Activated T-helper 1 cell treated with Interleukin-2 at 50 U/mL for 16 hours (primary cell): ENCODE data around the gene ZBED4.

Experiments
- DNase-seq: peaks from one replicate; pipeline ENCODE4 v3.0.0-alpha.2; 2020; ENCODE audit warnings: low read depth

ZBED4 gene

DNA sequence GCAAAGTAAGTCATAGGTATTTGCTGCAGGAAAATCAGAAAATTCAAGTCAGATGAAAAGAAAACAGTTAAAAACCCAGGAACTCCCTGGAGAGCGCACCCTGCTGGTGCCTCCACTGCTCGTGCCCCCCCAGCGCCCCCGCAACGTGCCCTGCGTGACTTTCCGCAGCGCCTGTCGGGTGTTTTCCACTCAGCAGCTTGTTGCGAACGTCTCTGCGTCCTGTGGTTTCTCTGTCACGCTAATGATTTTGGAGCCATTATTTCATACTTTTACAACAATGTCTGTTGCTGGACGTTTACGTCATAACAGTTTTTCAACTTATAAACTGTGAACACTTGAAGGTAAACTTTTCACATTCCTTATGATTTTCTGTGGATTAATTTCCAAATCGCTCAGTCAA lies 69.8 kb downstream of the ZBED4 start:
- no peak for DNase-seq

DNA sequence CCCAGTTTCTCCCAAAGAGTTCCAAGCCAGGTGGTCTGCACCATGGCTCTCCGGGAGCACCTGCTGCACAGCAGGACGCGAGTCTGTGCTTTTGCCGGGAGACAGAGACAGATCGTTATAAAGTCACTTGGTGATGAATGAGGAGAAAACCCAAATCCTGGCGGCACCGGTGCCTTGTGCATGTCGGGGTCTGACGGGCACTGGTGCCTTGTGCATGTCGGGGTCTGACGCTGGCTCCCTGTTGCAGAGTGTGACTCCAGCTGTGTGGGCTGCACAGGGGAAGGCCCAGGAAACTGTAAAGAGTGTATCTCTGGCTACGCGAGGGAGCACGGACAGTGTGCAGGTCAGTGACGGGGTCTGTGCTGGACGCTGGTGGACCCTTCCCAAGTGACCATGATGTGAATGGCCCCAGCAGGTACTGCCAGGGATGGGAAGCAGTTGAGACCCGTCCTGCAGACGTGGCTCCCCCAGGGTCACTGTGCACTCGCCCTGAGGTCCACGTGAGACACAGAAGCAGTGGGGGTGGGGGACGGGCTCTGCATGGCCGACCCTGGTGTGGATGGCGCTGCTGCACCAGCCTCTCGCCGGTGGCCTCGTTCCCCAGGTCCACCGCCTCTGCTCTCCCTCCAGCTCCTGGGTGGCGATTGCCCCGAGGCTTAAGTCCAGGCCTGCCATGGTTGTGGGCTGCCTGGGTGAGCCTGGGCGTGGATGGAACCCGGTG lies 70.6 kb downstream of the ZBED4 start:
- DNase-seq, result no peak

DNA sequence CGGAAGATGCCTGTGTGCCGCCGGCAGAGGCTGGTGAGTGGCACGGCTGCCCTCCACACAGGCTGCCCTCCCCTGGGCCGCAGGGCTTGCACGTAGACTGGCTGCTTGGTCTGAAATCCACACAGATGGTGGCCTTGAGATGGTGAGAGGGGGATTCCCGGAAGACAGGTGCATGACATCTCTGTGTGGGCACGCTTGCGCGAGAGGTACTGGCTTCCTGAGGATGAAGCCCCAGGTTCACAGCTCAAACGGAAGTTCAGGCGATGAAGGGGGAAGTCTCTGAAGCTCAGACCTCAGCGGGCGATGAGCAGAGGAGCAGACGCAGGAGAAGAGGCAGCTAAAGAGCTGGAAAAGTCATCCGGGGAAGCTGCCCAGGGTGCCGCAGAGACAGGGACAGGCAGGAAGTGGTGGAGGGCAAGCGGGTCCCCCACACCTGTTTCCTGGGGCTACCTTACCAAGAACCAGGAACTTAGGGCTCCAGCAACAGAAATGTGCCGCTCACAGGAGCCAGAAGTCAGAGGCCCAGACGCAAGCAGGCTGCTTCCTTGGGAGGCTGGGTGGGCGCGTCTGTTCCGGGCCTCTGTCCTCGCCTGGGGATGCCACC lies 72.0 kb downstream of the ZBED4 start:
- peak; percentile 60 for DNase-seq

DNA sequence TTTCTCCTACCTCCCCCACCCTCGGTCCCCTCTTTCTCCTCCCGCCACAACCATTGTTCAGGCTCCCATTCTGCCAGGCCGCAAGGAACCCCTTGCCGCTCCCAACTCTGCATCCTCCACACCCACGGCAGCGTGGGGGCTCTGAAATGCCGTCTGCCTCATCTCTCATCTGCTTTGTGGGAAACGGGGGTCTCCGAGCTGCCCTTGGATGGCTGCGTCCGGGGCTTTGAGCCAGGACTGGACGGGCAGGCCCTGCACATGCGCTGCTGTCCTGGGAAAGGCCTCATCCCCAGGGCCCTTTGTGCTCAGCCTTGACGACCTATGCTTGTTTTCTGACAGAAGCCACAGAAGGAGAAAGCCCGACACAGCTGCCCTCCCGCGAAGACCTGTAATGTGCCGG lies 73.3 kb downstream of the ZBED4 start:
- no peak for DNase-seq

DNA sequence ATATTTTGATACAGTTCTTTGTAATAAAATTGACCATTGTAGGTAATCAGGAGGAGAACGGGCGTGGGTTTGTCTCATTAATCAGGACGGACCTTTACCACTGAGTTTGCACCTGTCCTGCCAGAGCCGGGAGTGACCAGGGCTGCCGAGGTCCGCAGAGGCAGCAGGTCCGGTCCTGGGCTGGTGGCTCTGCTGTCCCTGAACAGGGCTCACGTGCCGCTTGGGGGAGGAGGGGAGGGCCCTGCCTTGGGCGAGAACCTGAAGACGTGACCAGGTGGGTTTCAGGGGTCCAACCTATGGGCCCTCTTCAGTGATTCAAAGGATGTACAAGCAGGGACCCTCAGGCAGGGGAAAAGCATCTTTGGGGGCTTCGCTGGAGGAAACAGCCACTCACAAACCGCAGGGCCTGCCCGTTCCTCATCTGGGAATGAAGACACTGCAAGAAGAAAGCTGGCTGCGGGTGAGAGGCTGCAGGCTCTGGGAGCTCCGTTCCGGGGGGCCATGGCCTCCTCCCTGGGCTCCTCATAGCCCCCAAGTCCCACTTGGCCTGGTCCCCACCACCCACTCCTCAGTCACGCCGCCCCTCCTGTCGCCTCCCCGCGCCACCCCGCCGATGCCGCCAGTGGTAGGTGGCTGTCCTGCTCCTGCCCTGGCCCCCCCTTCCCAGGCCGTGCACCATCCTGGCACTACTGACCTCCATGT lies 74.0 kb downstream of the ZBED4 start:
- no peak for DNase-seq

DNA sequence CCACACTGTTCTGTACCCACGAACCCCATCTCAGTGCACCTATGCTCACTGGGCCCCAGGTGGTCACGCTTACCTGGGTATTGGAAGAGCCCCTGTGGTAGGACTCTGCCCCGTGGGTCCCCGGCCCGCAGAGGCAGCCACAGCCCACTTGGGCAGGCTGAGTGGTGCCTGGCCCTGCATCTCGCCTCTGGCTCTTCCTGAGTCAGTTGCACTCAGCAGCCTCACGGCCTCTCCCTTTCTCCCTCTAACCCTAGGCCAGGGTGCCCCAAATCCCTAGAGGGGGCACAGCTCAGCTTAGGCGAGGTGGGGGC lies 74.5 kb downstream of the ZBED4 start:
- no peak for DNase-seq

DNA sequence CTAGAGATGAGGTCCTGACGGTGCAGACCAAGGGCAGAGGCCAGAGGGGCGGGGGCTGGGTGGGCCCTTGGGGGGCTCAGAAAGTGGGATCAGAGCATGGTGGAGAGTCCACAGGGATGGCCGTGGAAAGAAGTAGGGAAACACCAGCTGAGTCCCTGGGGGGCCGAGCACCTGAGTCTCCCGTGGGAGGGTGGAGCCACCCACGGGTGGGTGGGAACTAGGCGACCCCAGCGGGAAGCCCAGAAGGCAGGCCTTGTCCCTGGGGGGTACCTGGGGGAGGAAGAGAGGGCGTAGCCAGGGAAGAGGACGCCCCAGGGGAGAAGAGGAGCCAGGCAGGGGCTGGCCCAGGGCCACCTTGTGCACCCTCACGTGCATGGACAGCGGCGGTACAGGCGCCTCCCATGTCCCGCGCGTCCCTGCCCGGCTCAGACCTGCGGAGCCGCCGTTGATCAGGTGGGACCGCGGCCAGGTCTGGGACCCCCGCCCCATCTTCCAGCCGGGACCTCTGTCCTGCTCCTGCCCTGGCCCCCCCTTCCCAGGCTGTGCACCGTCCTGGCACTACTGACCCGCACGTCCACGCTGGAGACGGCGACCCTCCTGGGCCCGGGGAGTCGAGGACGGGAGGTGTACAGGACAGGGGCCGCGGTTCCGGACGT lies 75.0 kb downstream of the ZBED4 start:
- no peak for DNase-seq

DNA sequence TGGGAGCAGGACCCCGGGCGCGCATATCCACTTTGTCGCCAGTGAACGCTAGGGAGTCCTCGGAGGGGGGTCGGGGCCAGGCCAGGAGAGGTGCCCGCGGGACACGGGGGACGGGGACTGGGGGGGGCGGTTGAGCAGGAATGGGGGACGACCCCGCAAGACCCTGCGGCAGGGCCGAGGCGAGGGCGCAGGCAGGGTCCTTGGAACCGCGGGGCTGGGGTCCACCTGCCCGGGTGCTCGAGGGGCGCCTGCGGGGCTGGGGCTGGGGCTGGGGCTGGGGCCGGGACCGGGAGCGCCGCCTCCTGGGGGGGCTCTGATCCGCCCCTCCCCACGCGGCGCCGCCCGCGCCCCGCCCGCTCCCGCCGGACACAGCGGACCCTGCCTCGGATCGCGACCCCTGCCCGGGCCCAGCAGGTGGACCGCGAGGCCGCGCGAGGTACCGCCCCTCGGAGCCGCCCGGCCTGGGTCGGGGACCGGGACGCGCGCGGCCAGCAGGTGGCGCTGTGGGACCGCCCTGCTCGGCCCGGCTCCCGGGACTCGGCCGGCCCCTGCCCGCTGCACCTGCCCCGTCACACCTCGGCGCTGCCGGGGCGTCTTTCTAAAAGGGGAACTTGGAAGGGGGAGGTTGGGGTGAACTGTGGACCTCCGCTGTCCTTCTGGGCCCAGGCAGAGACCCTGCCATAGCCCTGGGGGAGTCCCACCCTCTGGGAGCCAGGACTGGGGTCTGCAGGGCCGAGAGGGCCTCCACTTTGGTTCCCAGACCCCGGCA lies 75.8 kb downstream of the ZBED4 start:
- peak; percentile 72 for DNase-seq

DNA sequence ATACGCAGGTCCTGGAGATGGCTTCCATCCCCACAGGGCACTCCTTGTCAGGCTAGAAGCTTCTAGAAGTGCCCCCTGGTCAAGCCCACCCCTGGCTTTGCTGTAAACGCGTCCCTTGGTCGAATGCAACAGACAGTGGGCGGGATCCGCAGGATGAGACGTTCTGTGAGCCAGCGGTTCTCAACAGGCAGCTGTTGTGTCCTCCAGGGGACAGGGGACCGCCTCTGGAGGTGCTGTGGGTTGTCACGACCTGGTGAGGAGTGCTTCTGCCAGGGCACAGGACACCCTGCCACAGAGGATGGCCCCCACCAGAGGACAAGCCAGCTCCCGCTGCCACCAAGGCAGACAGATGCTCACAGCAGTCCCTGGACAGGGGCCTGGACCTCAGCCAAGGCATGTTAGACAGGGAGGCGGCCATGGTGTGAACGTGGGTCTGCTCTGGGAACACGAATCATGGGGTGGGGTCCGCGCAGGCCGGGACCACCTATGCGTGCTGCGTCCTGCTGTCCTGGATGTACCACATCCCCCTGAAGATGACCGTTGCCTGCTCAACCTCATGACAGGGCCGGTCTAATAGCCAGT lies 76.4 kb downstream of the ZBED4 start:
- no peak for DNase-seq

DNA sequence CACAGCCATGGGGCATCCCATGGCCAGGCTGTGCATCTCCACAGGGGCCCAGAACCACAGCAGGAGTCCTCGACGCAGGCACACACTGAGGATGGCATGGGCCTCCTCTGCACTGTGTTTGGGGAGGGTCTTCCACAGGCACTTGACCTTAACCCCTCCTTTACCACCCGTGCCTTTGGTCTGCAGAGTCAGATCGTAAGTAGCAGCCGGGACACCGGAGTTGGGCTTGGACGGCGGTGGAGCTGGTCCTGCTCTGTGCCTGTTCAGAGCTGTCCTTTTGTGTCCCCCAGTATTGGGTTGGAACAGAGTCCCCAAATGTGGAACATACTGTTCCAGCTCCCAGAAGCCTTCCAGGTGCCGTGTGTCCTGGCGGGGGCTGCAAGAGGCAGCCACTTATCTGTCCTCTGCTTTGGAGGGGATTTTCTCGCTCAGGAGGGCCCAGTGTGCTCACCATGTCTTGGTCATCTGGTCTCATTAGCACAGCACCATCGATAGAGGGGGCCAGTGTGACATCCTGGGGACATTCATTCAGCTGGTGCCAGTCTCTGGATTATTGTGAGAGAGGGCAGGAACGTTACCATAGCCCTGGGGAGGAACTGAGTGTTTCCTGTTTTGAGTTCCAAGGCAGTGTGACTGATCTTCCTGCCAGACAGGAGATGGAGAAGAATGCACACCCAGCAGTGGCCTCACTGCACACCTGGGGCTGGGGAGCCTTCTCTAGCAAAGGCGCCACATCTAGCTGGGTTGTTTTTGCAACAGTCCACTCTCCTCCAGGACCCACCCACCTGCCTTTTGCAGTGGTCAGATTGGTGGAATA lies 77.2 kb downstream of the ZBED4 start:
- no peak for DNase-seq

DNA sequence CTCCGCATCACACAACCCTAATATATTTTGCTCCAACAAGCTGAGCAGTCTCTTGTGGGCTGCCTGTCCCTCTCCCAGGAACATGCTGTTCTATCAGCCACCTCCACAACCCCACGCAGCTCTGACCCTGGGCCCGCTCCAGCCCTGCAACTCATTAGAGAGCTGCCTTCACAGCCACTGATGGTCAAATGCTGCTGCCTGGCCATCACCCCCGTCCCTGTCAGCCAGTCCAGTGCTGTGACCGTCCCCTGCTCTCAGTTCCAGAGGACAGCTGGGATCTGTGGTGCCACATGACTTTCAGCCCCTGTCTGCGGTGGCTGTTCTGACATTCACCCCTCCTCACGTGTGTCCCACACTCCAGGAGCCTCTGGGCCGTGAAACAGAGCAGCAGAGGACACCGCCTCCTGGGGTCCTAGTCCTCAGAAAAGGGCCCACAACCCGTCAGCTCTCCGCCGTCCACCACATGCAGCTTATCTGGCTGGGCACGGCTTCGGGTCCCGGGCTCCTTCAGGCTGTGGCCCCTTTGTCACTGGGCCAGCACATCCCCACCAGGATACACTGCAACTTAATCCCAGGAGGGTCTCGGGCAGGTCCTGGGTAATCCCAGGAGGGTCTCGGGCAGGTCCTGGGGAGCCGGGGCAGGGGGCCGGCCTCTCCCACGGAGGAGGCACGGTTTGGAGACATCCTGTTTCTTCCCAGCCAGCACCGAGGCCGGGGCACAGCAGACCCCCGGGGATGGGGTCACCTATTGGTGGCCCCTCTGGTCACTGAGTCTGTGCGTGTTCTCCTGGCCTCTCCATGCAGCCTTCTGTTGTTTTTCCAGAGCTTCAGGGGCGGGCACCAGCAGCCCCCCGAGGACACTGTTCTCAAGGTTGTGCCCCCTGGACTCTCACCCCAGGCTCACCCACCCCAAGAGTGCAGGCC lies 79.9 kb downstream of the ZBED4 start:
- DNase-seq, result no peak

DNA sequence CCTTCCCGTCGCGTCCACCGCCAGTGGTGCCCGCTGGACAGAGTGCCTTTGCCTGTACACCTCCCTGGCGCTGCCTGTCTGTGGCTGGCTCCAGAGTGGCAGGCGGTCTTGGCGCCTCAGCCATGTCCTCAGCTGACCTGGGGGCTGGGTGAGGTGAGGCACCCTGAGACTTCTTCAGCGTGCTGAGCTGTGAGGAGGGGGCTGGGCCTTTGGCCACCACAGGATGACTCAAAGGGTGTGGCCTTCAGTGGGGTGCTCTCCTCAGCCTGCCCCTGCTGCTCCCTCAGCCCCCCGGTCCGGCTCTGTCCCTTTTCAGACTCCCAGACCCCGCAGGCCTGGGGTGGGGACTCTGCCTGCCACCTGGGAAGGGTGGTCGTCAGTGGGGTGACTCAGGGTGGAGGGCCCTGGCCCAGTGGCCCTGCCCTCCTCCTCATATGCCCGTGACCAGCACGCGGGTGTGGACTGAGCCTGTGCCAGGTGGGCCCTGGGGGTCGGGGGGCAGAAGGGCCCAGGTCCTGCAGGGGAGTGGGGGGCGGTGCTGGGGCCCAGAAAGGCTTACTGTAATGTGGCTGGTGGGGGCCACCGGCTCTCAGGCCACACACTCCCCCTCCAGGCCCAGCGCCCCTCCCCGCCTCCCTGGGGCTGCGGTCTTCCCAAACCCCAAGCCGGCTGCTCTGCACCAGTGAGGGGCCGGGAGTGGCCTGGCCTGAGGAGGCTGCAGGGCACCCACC lies 80.7 kb downstream of the ZBED4 start:
- no peak for DNase-seq

DNA sequence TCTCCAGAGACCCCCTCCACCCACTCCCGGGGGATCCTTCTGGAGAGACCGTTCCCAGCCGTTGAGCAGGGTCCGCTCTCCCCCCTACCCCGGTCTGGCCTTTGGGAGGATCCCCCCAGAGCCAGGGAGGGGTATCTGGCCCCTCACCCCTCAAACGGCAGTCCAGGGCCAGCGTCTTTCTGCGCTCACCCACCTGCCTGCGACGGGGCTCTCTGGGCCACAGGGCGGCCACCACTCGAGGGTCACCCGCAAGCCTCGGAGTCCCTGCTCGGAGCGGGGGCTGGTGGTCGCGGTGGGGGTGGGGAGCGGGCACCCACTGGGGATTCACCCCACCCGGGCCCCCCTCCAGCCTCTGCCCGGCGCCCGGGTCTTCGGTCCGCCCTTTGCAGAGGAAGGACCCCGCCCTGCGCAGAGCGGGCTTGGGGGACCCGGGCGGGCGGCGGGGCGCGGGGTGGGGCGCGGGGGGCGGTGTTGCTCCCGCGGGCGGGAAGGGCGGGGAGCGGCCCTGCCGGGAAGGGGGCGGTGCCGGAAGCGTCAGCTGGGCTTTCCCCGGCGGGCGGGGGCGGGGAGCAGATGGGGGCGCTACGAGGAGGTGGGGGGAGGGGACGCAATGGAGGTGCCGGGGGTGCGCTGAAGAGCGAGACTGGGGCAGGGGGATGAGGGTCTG lies 81.4 kb downstream of the ZBED4 start:
- peak; percentile 73 for DNase-seq

DNA sequence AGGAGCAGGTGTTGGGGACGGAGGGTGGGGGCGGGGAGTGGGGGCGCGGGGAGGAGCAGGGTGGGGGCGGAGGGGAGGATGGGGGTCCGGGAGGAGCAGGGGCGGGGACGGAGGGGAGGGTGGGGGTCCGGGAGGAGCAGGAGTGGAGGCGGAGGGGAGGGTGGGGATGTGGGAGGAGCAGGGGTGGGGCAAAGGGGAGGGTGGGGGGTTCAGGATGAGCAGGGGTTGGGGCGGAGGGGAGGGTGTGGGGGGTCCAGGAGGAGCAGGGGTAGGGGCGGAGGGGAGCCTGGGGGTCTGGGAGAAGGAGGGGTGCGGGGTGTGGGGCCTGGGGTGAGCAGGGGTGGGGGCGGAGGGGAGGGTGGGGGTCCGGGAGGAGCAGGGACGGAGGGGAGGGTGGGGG lies 81.9 kb downstream of the ZBED4 start:
- DNase-seq, result no peak

DNA sequence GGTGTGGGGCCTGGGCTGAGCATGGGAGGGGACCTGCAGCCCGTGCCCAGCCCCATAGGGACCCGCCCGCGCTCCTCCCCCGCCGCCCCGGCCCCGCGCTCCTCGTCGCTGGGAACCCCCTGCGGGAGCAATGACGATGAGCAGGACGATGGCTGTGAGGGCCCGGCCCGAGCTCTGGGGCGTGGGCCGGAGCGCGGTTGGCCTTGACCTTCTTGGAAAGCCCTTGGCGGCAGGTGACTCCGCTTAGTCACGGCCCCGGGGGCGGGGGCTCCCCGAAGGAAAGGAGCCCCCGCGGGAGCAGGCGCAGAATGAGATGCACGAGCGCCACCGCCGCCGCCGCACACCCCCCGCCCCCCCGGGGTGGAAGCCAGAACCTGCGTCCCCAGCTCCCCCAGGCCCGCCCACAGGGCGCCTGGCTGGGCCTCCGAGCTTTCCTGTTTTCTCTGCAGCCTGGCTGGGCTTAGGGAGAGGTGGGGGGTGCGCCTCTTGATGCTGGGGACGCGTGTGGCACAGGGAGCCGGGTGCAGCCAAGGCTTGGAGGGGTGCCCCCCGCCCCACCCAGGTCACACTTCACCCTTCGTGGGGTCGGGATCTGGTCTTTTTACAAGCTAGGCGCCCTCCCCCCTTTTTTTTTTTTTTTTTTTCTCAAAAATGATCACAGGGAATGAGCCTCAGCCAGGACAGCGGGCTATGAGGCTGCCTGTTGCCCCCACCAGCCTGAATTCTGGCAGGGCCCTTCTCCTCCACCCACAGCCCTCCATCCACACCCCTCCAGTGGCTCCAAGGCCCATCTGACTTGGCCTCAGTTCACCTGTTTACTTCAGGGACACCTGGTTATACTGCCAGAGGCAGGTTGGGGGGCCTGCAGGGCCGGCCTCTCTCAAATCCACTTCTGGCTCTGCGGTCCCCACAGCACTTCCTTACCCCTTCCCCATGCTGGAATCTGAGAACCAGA lies 82.7 kb downstream of the ZBED4 start:
- DNase-seq, result peak; percentile 86

DNA sequence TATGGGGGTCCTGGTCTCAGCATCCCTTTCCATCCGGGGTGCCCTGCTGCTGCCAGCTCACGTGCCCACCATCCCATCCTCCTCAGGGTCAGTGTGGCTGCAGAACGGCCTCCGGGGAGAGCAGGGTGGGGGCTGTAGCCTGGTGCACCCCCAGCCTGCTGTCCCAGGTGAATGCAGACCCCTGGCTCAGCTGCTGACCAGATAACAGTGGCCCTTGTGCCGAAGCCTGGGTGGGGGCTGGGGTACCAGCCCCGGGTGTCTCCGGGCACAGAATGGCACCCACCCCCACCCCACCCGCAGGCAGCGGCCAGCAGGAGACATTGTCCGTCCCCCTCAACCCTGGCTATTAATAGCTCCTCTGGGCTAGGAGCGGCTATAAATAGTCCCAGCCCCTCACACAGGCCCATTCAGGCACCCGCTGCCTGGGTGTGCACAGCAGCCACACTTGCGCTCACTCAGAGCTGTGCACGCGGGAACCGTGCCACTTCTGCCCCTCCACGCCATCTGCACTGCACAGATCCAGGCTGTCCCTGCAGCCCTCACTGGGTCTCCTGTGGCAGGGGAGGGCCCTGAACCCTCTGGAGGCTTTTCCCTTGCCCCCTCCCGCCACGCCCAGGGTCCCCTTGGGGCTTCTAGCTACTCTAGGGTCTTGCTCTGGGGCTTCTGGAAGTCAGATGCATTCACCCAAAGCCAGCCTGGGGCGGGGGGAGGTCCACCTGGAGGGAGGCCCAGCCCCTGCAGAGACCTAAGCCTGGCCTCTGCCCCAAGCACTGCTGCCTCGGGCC lies 83.5 kb downstream of the ZBED4 start:
- DNase-seq, result no peak
